Measurements from ENCODE around the gene DDOST. TPM values are rescaled to one million over a fixed set of nuclear protein-coding genes. Genes with fewer than 3 reads are reported as not detected.
A peak's percentile ranks its signal among the peaks of the same experiment; 100 is the strongest.

Gene DDOST
- total RNA-seq, 1 donor from 2014 or later = 134 TPM

- ATAC-seq = no peak
Observed at GRCh38 chr1:20658166-20658915, 2.8 kb downstream of the DDOST start.

GRCh38 chr1:20657024-20657423 is 4.1 kb downstream of the DDOST start:
- no peak for ATAC-seq

- no peak for ATAC-seq
Observed at GRCh38 chr1:20654104-20654690, 7.0 kb downstream of the DDOST start.

GRCh38 chr1:20652300-20652699 is 8.9 kb downstream of the DDOST start:
- no peak for ATAC-seq

- ATAC-seq = peak; percentile 12
Observed at GRCh38 chr1:20648946-20649345, 12.2 kb downstream of the DDOST start.

GRCh38 chr1:20648438-20648837 is 12.7 kb downstream of the DDOST start:
- no peak for ATAC-seq

GRCh38 chr1:20645414-20645813 is 15.8 kb downstream of the DDOST start:
- ATAC-seq = no peak

- no peak for ATAC-seq
Observed at GRCh38 chr1:20644416-20644815, 16.8 kb downstream of the DDOST start.

- no peak for ATAC-seq
Observed at GRCh38 chr1:20643080-20643479, 18.1 kb downstream of the DDOST start.

- peak; percentile 22 for ATAC-seq
Observed at GRCh38 chr1:20641975-20642374, 19.2 kb downstream of the DDOST start.

GRCh38 chr1:20640183-20640597 is 21.0 kb downstream of the DDOST start:
- ATAC-seq = peak; percentile 59

- no peak for ATAC-seq
Observed at GRCh38 chr1:20636785-20637347, 24.3 kb downstream of the DDOST start.

- peak; percentile 49 for ATAC-seq
Observed at GRCh38 chr1:20634594-20635084, 26.5 kb downstream of the DDOST start.

GRCh38 chr1:20634065-20634593 is 27.0 kb downstream of the DDOST start:
- no peak for ATAC-seq

- peak; percentile 87 for ATAC-seq
Observed at GRCh38 chr1:20633190-20634064, 27.7 kb downstream of the DDOST start, which contains the start of gene PINK1. TSS of gene PINK1 (plus strand) at chr1:20633458. CDS start at chr1:20633549, 91 bp downstream.

- no peak for ATAC-seq
Observed at GRCh38 chr1:20632386-20632785, 28.8 kb downstream of the DDOST start.

- ATAC-seq = no peak
Observed at GRCh38 chr1:20630729-20631128, 30.4 kb downstream of the DDOST start.

- no peak for ATAC-seq
Observed at GRCh38 chr1:20626524-20626923, 34.6 kb downstream of the DDOST start.

- ATAC-seq = no peak
Observed at GRCh38 chr1:20626098-20626427, 35.1 kb downstream of the DDOST start.

GRCh38 chr1:20625176-20626097 is 35.7 kb downstream of the DDOST start:
- ATAC-seq = no peak

- no peak for ATAC-seq
Observed at GRCh38 chr1:20624709-20625108, 36.5 kb downstream of the DDOST start.

Data from esophagus mucosa (tissue), 1 donor.